GM19467 (cell line): ENCODE results near the gene ZBTB16.

Experiments
- ATAC-seq: cut with Tn5 transposase; IDR thresholded peaks from one replicate; pipeline ENCODE4 v1.9.1; 2021; ENCODE audit warnings: mild to moderate bottlenecking, moderate library complexity; ENCODE audit not compliant: unreplicated experiment

Gene ZBTB16, protein sequence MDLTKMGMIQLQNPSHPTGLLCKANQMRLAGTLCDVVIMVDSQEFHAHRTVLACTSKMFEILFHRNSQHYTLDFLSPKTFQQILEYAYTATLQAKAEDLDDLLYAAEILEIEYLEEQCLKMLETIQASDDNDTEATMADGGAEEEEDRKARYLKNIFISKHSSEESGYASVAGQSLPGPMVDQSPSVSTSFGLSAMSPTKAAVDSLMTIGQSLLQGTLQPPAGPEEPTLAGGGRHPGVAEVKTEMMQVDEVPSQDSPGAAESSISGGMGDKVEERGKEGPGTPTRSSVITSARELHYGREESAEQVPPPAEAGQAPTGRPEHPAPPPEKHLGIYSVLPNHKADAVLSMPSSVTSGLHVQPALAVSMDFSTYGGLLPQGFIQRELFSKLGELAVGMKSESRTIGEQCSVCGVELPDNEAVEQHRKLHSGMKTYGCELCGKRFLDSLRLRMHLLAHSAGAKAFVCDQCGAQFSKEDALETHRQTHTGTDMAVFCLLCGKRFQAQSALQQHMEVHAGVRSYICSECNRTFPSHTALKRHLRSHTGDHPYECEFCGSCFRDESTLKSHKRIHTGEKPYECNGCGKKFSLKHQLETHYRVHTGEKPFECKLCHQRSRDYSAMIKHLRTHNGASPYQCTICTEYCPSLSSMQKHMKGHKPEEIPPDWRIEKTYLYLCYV

GRCh38 chr11:114059278-114059983, at the start of gene ZBTB16:
Gene ZBTB16 (plus strand): TSS chr11:114059711. CDS start chr11:114063301, 3,590 bp downstream.
- no peak for ATAC-seq

DNA sequence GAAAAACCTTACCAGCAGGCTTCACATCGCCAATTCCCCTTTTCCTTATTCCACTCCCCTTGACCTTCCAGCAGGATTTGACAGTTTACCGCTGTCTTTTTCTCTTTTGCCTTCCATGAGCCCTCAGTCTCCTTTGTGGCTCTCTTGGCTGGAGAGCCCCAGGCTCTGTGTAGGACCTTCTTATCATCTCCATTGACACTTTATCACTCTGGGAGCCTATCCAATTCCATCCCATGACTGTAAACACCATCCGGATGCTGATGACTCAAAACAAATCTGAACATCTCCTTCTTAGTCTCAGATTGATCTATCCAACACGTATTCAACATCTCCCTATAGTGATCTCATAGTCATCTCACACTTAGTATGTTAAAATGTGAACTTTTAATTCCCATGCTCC, 48.6 kb upstream of the ZBTB16 start:
- ATAC-seq: no peak

DNA sequence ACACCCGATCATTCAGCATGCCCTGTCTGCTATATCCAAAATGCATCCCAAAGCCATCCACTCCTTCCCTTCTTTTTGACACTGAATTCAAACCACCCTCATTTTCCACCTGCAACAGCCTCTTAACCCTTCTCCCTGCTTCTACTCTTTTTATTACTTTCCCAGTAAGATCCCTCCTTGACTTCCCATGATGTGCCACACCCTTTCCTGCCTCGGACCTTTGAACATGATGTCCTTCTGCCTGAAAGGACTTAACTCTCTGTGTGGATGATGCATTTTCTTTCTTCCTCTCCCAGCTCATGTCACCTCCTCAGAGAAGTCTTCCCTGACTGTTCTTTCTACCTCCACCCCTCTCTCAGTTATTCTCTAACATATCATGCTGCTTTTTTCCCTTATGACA, 48.1 kb upstream of the ZBTB16 start:
- no peak for ATAC-seq

DNA sequence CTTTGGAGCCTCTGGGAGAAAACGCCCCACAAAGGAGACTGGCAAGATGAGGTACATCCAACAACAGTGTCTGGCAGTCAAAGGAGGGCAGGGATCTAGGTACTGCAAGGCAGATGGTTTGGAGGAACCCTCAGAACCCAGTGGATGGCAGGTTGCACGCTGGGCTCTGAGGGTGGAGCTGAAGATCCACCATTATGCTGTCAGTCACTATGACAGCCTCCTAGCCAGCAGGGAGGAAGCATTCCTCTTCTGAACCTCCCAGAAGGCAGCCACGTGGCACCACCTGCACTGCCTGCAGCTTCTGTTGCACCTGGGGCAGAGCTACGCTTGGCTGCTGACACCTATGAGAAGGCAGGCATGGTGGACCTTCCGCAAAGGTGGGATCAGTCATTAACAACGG, 44.4 kb upstream of the ZBTB16 start:
- no peak for ATAC-seq

DNA sequence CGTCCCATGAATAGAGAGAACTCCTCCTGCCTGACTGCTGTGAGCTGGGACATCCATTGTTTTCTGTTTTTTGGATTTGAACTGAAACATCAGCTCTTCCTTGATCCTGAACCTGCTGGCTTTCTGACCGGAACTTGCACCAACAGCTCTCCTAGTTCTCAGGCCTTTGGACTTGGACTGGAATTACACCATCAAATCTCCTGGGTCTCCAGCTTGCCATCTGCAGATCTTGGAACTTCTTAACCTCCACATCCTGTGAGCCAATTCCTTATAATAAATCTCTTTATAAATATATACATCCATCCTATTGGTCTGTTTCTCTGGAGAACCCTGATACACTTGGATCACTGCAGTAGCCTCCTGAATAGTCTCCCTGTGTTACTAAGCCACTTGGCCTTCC, 42.5 kb upstream of the ZBTB16 start:
- no peak for ATAC-seq

DNA sequence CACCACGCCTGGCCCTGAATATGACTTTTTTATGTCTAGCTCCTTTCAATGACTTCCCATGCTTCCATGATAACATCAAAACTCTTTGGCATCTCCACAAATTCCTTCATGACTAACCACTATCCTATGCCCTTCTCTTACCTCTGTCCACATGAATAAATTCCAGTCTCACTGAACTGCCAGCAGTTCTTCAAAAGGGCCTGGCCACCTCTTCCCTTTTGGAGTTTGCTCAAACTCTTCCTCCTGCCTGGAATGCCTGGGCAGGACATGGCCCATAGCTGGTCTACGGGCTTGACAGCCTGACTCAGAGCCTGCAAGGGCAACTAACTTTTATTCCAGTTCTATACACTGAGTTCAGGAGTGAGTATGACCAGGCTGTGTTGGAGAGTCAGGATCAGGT, 41.8 kb upstream of the ZBTB16 start:
- no peak for ATAC-seq

DNA sequence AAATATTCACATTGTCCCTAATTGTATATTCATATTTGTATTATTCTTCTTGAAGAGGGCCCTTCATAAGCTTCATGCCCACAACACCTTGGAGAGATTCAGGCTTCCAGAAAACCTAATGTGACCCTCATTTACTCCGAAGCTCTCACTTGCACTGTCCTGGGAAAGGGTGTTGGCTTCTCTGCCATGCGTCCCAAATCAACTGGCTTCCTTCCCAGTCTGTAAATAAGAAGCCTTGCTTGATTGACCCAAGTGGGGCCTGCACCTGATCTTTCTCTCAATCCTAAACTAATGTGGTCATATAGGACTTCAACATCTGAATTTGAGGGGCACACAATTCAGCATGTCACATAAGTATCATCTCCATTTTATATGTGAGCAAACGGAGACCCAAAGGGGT, 40.5 kb upstream of the ZBTB16 start:
- no peak for ATAC-seq

- ATAC-seq: no peak
These were observed 39.9 kb upstream of the ZBTB16 start for GRCh38 chr11:114019574-114019973.

DNA sequence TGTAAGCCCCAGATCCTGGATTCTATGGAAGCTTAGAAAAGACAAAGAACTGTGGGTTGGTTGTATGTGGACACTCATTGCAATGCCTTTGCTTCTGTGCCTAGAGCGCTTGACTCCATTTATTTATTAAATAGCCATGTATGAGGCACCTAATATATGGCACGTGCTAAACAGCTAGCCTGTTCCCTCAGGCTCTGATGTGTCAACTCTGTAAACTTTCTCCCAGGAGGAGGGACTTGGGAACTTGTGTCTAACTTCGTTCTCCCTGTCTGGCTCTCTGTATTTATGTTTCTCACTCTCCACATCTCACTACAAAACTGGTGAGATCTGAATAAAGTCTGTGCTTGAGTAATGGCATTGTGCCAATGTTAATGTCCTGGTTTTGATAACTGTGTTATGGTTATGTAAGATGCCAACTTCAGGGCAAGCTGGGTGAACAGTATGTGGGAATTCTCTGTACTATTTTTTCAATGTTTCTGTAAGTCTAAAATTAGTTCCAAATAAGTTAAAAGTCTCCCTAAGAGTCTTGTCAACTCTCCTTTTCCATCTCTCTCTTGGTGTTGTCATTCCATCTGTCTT, 34.1 kb upstream of the ZBTB16 start:
- ATAC-seq: no peak

- ATAC-seq: no peak
These were observed 33.2 kb upstream of the ZBTB16 start for GRCh38 chr11:114026355-114026754.

GRCh38 chr11:114027391-114027790, 32.1 kb upstream of the ZBTB16 start:
- ATAC-seq: no peak

DNA sequence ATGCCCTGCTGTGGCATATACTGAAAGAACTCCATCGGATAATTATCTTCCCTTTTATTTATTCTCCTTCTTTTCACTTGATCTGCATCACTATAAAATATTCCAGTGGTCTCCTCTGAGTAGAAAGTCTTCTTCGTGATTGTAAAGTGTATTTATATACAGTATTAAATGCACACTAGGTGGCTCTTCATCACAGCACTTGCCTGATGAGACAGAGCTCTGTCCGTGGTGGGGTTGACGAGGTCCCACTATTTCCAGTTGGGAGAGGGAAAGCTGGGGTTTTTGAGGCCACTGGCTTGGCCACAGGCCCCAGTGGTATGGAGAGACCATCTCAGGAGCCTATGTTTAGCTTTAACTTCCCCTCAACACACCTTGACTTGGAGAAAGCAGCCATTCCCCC, 31.6 kb upstream of the ZBTB16 start:
- no peak for ATAC-seq

DNA sequence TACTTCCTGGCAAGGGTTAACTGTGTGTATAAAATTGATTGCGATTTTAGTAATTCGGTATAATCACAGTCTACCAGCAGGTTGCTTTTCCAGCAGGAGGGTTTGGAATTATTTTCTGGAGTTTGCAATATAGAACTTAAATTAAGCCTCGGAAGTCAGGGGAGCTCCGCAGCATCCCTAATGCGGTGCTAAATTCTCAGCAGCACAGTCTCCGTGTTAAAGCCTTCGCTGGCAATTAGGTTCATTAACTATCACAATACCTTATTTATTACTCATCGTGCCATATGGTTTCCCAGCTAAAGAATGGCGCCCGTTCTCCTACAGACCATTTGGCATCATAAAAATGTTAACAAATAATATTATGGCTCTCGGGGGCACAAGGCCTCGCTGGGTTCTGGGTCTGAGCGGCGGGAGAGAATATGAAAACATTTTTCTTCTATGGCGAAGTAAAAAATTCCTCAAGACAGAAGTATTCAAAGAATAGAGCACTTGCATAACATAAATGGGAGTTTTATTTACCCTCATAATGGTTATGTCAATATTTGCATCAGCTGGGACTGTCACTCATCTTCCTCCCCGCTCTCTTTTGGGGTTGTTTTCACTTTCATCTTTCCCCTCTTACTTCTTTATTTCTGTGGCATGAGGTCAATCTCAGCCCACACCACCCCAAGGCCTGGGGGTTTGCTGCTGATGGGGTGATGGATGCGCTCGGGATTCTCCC, 28.1 kb upstream of the ZBTB16 start:
- no peak for ATAC-seq

GRCh38 chr11:114031967-114032320, 27.6 kb upstream of the ZBTB16 start:
- no peak for ATAC-seq

DNA sequence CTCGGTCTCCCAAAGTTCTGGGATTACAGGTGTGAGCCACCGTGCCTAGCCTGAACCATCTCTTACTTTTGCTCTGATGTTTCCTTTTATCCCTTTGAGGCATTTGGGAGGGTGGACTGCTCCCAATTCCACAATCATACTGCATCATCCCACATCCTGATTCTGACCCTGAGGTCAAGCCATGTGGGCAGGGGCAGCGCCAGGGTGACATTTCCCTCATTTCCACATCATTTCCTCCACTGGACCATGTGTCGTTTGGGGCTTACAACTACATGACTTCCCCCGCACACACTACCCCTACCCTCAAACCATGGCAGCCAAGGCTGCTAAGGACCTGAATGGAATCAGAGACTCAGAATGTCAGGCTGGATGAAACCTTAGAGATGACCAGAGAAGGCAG, 26.4 kb upstream of the ZBTB16 start:
- no peak for ATAC-seq

DNA sequence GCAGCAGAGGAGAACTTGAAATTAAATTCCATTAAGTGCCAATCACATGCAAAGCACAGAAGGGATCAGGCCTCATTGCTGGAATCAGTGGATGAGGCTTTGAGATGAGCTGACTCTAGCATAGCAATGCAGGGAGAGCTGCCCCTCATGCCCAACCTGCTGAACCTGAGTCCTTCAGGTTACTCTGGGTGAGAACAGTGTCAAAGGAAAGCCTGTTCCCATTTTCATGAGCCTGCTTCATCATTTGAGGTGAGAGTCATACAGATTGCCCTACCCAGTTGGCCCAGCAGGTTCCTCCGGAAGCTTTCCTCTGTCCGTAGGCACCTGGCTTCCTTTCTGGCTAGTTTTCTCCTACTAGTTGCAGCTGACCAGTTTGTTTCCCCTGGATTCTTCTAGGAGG, 25.9 kb upstream of the ZBTB16 start:
- no peak for ATAC-seq

GRCh38 chr11:114034956-114035355, 24.6 kb upstream of the ZBTB16 start:
- no peak for ATAC-seq

GRCh38 chr11:114036147-114036811, 23.2 kb upstream of the ZBTB16 start:
- no peak for ATAC-seq

DNA sequence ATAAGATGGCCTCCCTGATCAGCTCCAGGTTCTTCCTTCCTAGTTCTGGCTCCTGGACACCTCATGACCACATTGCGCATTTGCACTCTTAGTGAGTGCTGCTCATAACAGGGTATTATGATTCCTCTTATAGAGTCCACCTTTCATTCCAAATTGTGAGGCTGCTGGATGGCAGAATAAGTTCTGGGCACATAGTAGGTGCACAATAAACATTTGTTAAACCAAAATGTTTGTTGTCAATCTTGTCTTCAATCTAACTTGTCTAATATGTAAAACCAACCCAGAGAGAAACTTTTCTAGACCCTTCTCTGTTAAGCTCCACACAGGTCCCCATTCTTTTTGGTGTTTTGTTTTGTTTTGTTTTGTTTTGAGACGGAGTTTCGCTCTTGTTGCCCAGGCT, 22.6 kb upstream of the ZBTB16 start:
- no peak for ATAC-seq

- ATAC-seq: no peak
These were observed 20.0 kb upstream of the ZBTB16 start for GRCh38 chr11:114039551-114039950.
